Glutamatergic neuron (in vitro differentiated cells): ENCODE measurements around the gene KCNJ14. TPM values are rescaled to one million over a fixed set of nuclear protein-coding genes. Genes with fewer than 3 reads are reported as not detected.

Source experiments
- DNase-seq: peaks from one replicate; pipeline ENCODE4 v3.0.0; 2022
- H3K27ac Mint-ChIP-seq: one replicate; pipeline ENCODE4 v1.8.0; 2020; ENCODE audit warnings: mild to moderate bottlenecking, mixed read lengths, inconsistent platforms; ENCODE audit not compliant: unreplicated experiment
- H3K27me3 Mint-ChIP-seq: one replicate; pipeline ENCODE4 v1.8.0; 2020; ENCODE audit warnings: mild to moderate bottlenecking, moderate library complexity, mixed read lengths, inconsistent platforms; ENCODE audit not compliant: unreplicated experiment
- H3K36me3 Mint-ChIP-seq: one replicate; pipeline ENCODE4 v1.8.0; 2020; ENCODE audit warnings: mild to moderate bottlenecking, mixed read lengths, inconsistent platforms; ENCODE audit not compliant: unreplicated experiment
- H3K4me1 Mint-ChIP-seq: one replicate; pipeline ENCODE4 v1.8.0; 2020; ENCODE audit warnings: mild to moderate bottlenecking, low read depth, mixed read lengths, inconsistent platforms; ENCODE audit not compliant: unreplicated experiment
- H3K4me3 Mint-ChIP-seq: one replicate; pipeline ENCODE4 v1.8.0; 2020; ENCODE audit warnings: mild to moderate bottlenecking, mixed read lengths, inconsistent platforms; ENCODE audit not compliant: unreplicated experiment
- H3K9me3 Mint-ChIP-seq: one replicate; pipeline ENCODE4 v1.8.0; 2020; ENCODE audit warnings: mild to moderate bottlenecking, moderate library complexity, mixed read lengths, inconsistent platforms; ENCODE audit not compliant: unreplicated experiment
- total RNA-seq: library from RNA; stranded (reverse); fragmentation: NEBNext Ultra II Directional; extraction: Animal tissue kit (Norgen Biotek cat#: 25700); gene quantifications from one replicate; pipeline ENCODE4 v1.2.1, GENCODE V29; 2021; ENCODE audit not compliant: unreplicated experiment
- TF ChIP-seq, protein P1 (sequence below): fragments of 200-600 bp; sonication (generic); IDR thresholded peaks from one replicate; pipeline ENCODE4 v1.5.0; 2021; ENCODE audit not compliant: partially characterized antibody, unreplicated experiment

The KCNJ14 gene
- total RNA-seq, 1 donor from 2014 or later: 1.0 TPM

DNA sequence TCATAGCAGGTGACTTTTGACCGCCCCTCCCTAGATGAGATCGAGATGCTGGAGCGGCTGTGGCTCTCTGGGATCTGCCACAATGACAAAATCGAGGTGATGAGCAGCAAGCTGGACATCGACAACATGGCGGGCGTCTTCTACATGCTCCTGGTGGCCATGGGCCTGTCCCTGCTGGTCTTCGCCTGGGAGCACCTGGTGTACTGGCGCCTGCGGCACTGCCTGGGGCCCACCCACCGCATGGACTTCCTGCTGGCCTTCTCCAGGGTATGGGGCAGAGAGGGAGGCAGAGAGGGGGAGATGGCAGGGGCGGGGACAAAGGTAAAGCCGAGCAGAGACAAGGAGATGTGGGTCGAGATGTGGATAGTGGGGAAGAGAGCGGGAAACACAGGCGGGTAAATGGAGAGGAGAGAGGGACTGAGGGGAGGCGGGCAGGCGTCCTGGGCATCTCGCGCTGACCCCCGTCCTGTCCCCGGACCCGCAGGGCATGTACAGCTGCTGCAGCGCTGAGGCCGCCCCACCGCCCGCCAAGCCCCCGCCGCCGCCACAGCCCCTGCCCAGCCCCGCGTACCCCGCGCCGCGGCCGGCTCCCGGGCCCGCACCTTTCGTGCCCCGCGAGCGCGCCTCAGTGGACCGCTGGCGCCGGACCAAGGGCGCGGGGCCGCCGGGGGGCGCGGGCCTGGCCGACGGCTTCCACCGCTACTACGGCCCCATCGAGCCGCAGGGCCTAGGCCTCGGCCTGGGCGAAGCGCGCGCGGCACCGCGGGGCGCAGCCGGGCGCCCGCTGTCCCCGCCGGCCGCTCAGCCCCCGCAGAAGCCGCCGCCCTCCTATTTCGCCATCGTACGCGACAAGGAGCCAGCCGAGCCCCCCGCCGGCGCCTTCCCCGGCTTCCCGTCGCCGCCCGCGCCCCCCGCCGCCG, 13.0 kb upstream of the KCNJ14 start:
- TF ChIP-seq, protein P1, sequence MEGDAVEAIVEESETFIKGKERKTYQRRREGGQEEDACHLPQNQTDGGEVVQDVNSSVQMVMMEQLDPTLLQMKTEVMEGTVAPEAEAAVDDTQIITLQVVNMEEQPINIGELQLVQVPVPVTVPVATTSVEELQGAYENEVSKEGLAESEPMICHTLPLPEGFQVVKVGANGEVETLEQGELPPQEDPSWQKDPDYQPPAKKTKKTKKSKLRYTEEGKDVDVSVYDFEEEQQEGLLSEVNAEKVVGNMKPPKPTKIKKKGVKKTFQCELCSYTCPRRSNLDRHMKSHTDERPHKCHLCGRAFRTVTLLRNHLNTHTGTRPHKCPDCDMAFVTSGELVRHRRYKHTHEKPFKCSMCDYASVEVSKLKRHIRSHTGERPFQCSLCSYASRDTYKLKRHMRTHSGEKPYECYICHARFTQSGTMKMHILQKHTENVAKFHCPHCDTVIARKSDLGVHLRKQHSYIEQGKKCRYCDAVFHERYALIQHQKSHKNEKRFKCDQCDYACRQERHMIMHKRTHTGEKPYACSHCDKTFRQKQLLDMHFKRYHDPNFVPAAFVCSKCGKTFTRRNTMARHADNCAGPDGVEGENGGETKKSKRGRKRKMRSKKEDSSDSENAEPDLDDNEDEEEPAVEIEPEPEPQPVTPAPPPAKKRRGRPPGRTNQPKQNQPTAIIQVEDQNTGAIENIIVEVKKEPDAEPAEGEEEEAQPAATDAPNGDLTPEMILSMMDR: no peak
- no peak overlapping the region for H3K4me3 Mint-ChIP-seq
- peaks cover 10% of the 10 kb centered on the region for H3K9me3 Mint-ChIP-seq
- H3K27me3 Mint-ChIP-seq: peaks cover 23% of the 10 kb centered on the region
- H3K36me3 Mint-ChIP-seq: no peaks in the 10 kb centered on the region
- H3K4me1 Mint-ChIP-seq: peaks cover 11% of the 10 kb centered on the region
- H3K27ac Mint-ChIP-seq: no peak overlapping the region
- no peak for DNase-seq

DNA sequence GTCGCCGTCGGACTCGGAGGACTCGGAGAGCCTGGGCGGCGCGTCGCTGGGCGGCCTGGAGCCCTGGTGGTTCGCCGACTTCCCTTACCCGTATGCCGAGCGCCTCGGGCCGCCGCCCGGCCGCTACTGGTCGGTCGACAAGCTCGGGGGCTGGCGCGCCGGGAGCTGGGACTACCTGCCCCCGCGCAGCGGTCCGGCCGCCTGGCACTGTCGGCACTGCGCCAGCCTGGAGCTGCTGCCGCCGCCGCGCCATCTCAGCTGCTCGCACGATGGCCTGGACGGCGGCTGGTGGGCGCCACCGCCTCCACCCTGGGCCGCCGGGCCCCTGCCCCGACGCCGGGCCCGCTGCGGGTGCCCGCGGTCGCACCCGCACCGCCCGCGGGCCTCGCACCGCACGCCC, 12.1 kb upstream of the KCNJ14 start:
- peaks cover 10% of the 10 kb centered on the region for H3K9me3 Mint-ChIP-seq
- TF ChIP-seq, protein P1: no peak
- H3K4me1 Mint-ChIP-seq: peaks cover 11% of the 10 kb centered on the region
- H3K4me3 Mint-ChIP-seq: no peak overlapping the region
- H3K36me3 Mint-ChIP-seq: no peaks in the 10 kb centered on the region
- no peak overlapping the region for H3K27ac Mint-ChIP-seq
- DNase-seq: no peak
- peaks cover 23% of the 10 kb centered on the region for H3K27me3 Mint-ChIP-seq

DNA sequence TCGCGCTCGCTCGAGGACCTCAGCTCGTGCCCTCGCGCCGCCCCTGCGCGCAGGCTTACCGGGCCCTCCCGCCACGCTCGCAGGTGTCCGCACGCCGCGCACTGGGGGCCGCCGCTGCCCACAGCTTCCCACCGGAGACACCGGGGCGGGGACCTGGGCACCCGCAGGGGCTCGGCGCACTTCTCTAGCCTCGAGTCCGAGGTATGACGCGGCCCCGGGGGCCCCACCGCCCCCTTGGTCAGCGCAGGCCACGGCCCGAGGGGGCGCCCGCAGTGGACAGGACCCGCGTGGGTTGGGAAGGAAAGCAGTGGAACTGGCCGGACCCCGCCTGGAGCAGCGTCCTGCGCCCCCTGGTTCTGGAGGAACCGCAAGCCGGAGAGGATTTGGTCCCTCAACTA, 11.6 kb upstream of the KCNJ14 start:
- TF ChIP-seq, protein P1: no peak
- H3K9me3 Mint-ChIP-seq: peaks cover 10% of the 10 kb centered on the region
- H3K27me3 Mint-ChIP-seq: peaks cover 23% of the 10 kb centered on the region
- DNase-seq: no peak
- no peak overlapping the region for H3K27ac Mint-ChIP-seq
- no peaks in the 10 kb centered on the region for H3K36me3 Mint-ChIP-seq
- no peak overlapping the region for H3K4me3 Mint-ChIP-seq
- peaks cover 11% of the 10 kb centered on the region for H3K4me1 Mint-ChIP-seq

DNA sequence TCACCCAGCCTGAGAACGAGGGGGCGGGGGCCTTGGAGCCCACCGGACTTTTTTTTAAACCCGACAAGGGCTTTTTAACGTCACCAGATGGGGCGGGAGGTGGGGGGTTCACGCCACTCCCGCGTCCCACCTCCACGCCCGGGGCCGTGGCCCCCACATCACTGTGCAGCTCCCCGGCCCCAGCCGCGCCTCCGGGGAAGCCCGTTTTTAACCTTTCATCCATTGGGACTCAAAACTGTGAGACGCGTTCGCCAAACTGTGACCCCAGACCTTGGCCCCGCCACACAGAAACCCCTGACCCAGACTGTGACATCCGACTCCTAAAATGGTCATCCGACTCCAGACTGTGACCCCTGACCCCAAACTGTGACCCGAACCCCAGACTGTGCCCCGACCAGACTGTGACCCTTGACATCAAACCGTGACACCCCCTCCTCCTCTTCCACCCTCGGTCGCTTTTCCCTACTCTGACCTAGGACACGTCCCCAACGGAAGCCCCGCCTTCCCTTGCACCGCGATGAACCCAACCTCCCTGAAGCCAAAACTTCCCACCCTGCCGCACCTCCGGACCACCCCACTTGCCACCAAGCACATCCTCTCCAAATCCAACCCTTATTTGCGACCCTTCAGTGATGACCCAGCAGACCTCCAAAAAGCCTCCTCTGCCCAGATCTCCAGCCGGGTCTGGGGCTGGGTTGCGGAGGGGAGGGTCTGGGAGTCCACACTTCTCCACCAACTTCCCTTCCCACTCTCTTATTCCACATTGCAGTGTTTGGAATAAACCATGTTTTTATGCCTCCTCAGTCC, 11.0 kb upstream of the KCNJ14 start:
- no peak for DNase-seq
- H3K4me1 Mint-ChIP-seq: peaks cover 11% of the 10 kb centered on the region
- peak overlapping the region; percentile 94 for H3K4me3 Mint-ChIP-seq
- H3K27ac Mint-ChIP-seq: peak overlapping the region; percentile 93
- peaks cover 23% of the 10 kb centered on the region for H3K27me3 Mint-ChIP-seq
- TF ChIP-seq, protein P1: no peak
- no peaks in the 10 kb centered on the region for H3K36me3 Mint-ChIP-seq
- H3K9me3 Mint-ChIP-seq: peaks cover 8% of the 10 kb centered on the region

DNA sequence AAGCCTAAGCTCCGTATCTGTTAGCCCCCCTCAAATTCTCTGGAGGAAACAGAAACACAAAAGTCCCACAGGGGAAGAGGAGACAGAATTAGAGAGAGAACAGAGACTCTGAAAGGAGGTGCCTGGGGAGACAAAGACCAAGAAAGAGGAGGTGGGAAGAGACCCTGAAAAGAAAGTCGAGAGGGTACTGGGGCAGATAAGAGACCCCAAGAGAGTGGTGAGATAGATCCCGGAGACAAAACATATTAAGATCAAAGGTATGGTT, 10.5 kb upstream of the KCNJ14 start:
- Mint-ChIP-seq H3K9me3 (peaks cover 8% of the 10 kb centered on the region), H3K27me3 (peaks cover 23% of the 10 kb centered on the region), H3K4me1 (peaks cover 11% of the 10 kb centered on the region), H3K4me3 (peak overlapping the region; percentile 94), H3K36me3 (no peaks in the 10 kb centered on the region), H3K27ac (peak overlapping the region; percentile 93)
- TF ChIP-seq, protein P1: no peak
- no peak for DNase-seq
